Suprapubic skin (tissue), 4 donors: ENCODE results near the gene RBPJ. TPM values are rescaled to one million over a fixed set of nuclear protein-coding genes. Genes with fewer than 3 reads are reported as not detected.

Source experiments
- DNase-seq, 2 donors: peaks; one replicate each; pipeline ENCODE4 v3.0.0-alpha.2; 2019; ENCODE audit warnings: low spot score in 2 of 2
- H3K27ac ChIP-seq: fragments of 200-600 bp; sonication (generic); one replicate; pipeline ENCODE4 v1.5.1; 2019
- H3K27me3 ChIP-seq: fragments of 200-600 bp; sonication (generic); one replicate; pipeline ENCODE4 v1.5.1; 2019
- H3K36me3 ChIP-seq: fragments of 200-600 bp; sonication (generic); one replicate; pipeline ENCODE4 v1.5.1; 2019
- H3K4me1 ChIP-seq: fragments of 200-600 bp; sonication (generic); one replicate; pipeline ENCODE4 v1.5.1; 2019
- H3K4me3 ChIP-seq: fragments of 200-600 bp; sonication (generic); one replicate; pipeline ENCODE4 v1.5.1; 2019; ENCODE audit warnings: mild to moderate bottlenecking
- H3K9me3 ChIP-seq: fragments of 200-600 bp; sonication (generic); one replicate; pipeline ENCODE4 v1.5.1; 2019
- CTCF ChIP-seq, 2 donors: fragments of 200-600 bp in 1 of 2; fragments of 450-650 bp in 1 of 2; sonication (generic) in 1 of 2; IDR thresholded peaks; one replicate each; pipeline ENCODE4 v1.5.1; 2016 to 2019; ENCODE audit warnings: antibody characterized with exemption in 2 of 2, mild to moderate bottlenecking in 1 of 2, moderate library complexity in 1 of 2
- EP300 ChIP-seq: sonication (generic); formaldehyde crosslinking; IDR thresholded peaks from one replicate; pipeline ENCODE4 v1.6.1; 2017; ENCODE audit warnings: antibody characterized with exemption
- POLR2A ChIP-seq, 2 donors: fragments of 450-650 bp; IDR thresholded peaks; one replicate each; pipeline ENCODE4 v1.6.1; 2017; ENCODE audit warnings: antibody characterized with exemption in 2 of 2, mild to moderate bottlenecking in 2 of 2, moderate library complexity in 2 of 2
- POLR2AphosphoS5 ChIP-seq, 3 donors: sonication (generic); formaldehyde crosslinking; IDR thresholded peaks; one replicate each; pipeline ENCODE4 v1.6.1; 2017; ENCODE audit warnings: antibody characterized with exemption in 3 of 3
- WGBS: methylation state at CpG from one replicate; pipeline ENCODE4 v1.1.5; 2018; 5-methylcytosine and 5-hydroxymethylcytosine counted together
- total RNA-seq, 4 donors: library from RNA; depleted of rRNA; stranded (reverse); fragments of >200 nt; gene quantifications; one replicate each; pipeline ENCODE4 v1.1.0, GENCODE V29; 2016

Gene RBPJ
- total RNA-seq, 4 donors from 2014 or later = 33.4 to 104 (median 46.1) TPM

DNA sequence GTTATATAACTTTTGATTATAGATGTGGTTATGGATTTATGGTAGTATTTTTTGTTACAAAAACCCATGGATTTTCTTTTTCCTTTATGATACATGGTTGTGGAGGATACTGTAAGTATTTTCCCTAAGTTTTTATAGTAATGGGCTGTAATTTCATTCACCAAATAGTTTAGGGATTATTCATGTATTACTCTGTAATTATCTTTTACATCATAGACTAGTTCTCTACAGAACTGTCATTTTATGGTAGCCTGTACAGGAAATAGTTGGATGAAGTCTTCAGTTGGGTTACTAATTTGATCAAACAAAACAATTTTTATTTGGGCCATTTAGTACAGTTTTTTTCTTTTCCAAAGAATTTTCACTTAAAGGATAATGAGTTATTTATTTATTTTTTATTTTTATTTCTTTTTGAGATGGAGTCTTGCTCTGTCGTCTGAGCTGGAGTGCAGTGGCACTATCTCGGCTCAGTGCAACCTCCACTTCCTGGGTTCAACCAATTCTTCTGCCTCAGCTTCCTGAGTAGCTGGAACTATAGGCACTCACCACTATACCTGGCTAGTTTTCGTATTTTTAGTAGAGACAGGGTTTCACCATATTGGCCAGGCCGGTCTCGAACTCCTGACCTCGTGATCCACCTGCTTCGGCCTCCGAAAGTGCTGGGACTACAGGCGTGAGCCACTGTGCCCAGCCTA is 42.1 kb downstream of the RBPJ start:
- Histone ChIP-seq H3K27me3 (no peaks in the 10 kb centered on the region), H3K4me1 (peaks cover 12% of the 10 kb centered on the region), H3K9me3 (no peaks in the 10 kb centered on the region), H3K27ac (no peak overlapping the region), H3K36me3 (no peaks in the 10 kb centered on the region), H3K4me3 (no peak overlapping the region)
- no peak for DNase-seq
- 97% methylated on average over 9 of the region's 9 CpGs for WGBS
- TF ChIP-seq POLR2A (IDR thresholded peaks at IDR 0.05) = no peak
- TF ChIP-seq CTCF (IDR thresholded peaks at IDR 0.05) = no peak
- TF ChIP-seq POLR2AphosphoS5 (IDR thresholded peaks at IDR 0.05) = no peak
- TF ChIP-seq EP300 = no peak

GRCh38 chr4:26365537-26366150 is 44.8 kb downstream of the RBPJ start:
- Histone ChIP-seq H3K4me3 (no peak overlapping the region), H3K9me3 (no peaks in the 10 kb centered on the region), H3K36me3 (peaks cover 3% of the 10 kb centered on the region), H3K4me1 (peaks cover 22% of the 10 kb centered on the region), H3K27ac (no peak overlapping the region), H3K27me3 (no peaks in the 10 kb centered on the region)
- no peak for DNase-seq
- TF ChIP-seq POLR2AphosphoS5 (IDR thresholded peaks at IDR 0.05) = no peak
- no peak for TF ChIP-seq POLR2A (IDR thresholded peaks at IDR 0.05)
- TF ChIP-seq EP300 = no peak
- TF ChIP-seq CTCF (IDR thresholded peaks at IDR 0.05) = no peak
- WGBS = 59% methylated on average over 1 of the region's 1 CpG

- TF ChIP-seq POLR2A (IDR thresholded peaks at IDR 0.05) = no peak
- TF ChIP-seq CTCF (IDR thresholded peaks at IDR 0.05) = no peak
- TF ChIP-seq POLR2AphosphoS5 (IDR thresholded peaks at IDR 0.05) = no peak
- TF ChIP-seq EP300 = no peak
- Histone ChIP-seq H3K27ac (no peak overlapping the region), H3K36me3 (peaks cover 3% of the 10 kb centered on the region), H3K4me3 (no peak overlapping the region), H3K27me3 (no peaks in the 10 kb centered on the region), H3K4me1 (peaks cover 20% of the 10 kb centered on the region), H3K9me3 (no peaks in the 10 kb centered on the region)
- DNase-seq = no peak
- 64% methylated on average over 1 of the region's 1 CpG for WGBS
Observed at GRCh38 chr4:26367811-26368210, 47.0 kb downstream of the RBPJ start.

- peaks cover 3% of the 10 kb centered on the region for H3K36me3 ChIP-seq
- TF ChIP-seq POLR2A (IDR thresholded peaks at IDR 0.05) (no peak), POLR2AphosphoS5 (IDR thresholded peaks at IDR 0.05) (no peak), EP300 (no peak)
- H3K27me3 ChIP-seq = no peaks in the 10 kb centered on the region
- H3K4me1 ChIP-seq = peaks cover 25% of the 10 kb centered on the region
- DNase-seq = no peak
- no peak overlapping the region for H3K4me3 ChIP-seq
- H3K9me3 ChIP-seq = no peaks in the 10 kb centered on the region
- H3K27ac ChIP-seq = no peak overlapping the region
Observed at GRCh38 chr4:26368685-26369084, 47.9 kb downstream of the RBPJ start.

GRCh38 chr4:26369132-26369531 is 48.3 kb downstream of the RBPJ start:
- Histone ChIP-seq H3K36me3 (peaks cover 3% of the 10 kb centered on the region), H3K27ac (no peak overlapping the region), H3K4me3 (no peak overlapping the region), H3K9me3 (no peaks in the 10 kb centered on the region), H3K4me1 (peaks cover 25% of the 10 kb centered on the region), H3K27me3 (no peaks in the 10 kb centered on the region)
- TF ChIP-seq POLR2AphosphoS5 (IDR thresholded peaks at IDR 0.05) = no peak
- TF ChIP-seq POLR2A (IDR thresholded peaks at IDR 0.05) = no peak
- TF ChIP-seq EP300 = no peak
- TF ChIP-seq CTCF (IDR thresholded peaks at IDR 0.05) = no peak
- no peak for DNase-seq
- 91% methylated on average over 2 of the region's 2 CpGs for WGBS
